ENCODE results near the gene FIGNL2.

DNA sequence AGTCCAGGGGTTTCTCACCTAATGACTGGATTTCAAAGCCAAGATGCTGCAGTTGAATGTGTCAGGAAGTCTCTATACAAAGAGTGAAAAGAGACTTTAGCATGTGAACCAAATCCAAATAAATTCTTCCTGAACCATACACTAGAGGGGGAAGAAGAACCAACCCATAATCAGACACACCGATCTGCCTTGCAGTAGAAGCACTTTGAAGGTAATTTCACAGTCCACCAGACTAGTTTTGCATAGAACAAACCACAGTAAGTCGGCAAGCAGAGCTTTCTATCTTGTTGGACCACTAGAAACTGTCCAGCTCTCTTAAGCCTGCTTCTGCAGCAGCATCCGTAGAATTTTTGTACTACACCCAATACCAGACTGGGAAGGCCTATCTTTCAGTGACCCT, 39.3 kb downstream of the FIGNL2 start:
- TF ChIP-seq CTCF (IDR thresholded peaks at IDR 0.05): no peak
- TF ChIP-seq EZH2 (IDR thresholded peaks at IDR 0.05): no peak
- no peak for TF ChIP-seq EZH2phosphoT487 (IDR thresholded peaks at IDR 0.05)
